Natural killer cell (primary cell): ENCODE results near the gene SPECC1. TPM values are rescaled to one million over a fixed set of nuclear protein-coding genes. Genes with fewer than 3 reads are reported as not detected.
"Not testable (repeated sequence)": the region's sequence is repeated elsewhere in the genome, so short reads cannot be mapped to it uniquely, and the experiment has no call there.

ENCODE experiments used
- ATAC-seq, 3 donors: fragments of 150-1000 bp in 2 of 3; fragments of 200-7000 bp in 1 of 3; cut with Tn5 transposase; 1 replicate in 1 of 3; 2 replicates in 2 of 3; pipeline ENCODE4 v1.10.0; 2021; ENCODE audit warnings: mild to moderate bottlenecking in 2 of 3, moderate library complexity in 2 of 3
- DNase-seq, 2 donors: peaks; one replicate each; pipeline versions ENCODE4 v3.0.0 to v3.0.0-alpha.2; 2013 to 2021; ENCODE audit warnings: mixed read lengths in 1 of 2
- H3K27ac ChIP-seq: one replicate; pipeline ENCODE4 v1.5.1; 2013; ENCODE audit warnings: mild to moderate bottlenecking, low read length
- H3K27me3 ChIP-seq: one replicate; pipeline ENCODE4 v1.6.1; 2013; ENCODE audit warnings: low read length; ENCODE audit not compliant: control insufficient read depth, insufficient read depth
- H3K36me3 ChIP-seq: one replicate; pipeline ENCODE4 v1.6.1; 2013; ENCODE audit warnings: low read length; ENCODE audit not compliant: control insufficient read depth, insufficient read depth
- H3K4me1 ChIP-seq: one replicate; pipeline ENCODE4 v1.6.1; 2013; ENCODE audit warnings: low read length; ENCODE audit not compliant: control insufficient read depth, insufficient read depth
- H3K4me3 ChIP-seq: one replicate; pipeline ENCODE4 v1.5.1; 2013; ENCODE audit warnings: low read length
- H3K9me3 ChIP-seq: one replicate; pipeline ENCODE4 v1.6.1; 2013; ENCODE audit warnings: low read length; ENCODE audit not compliant: control insufficient read depth, insufficient read depth
- H3K27ac Mint-ChIP-seq, 2 donors: one replicate each; pipeline ENCODE4 v1.8.0; 2022; ENCODE audit warnings: mild to moderate bottlenecking in 2 of 2, mixed read lengths in 2 of 2, moderate library complexity in 1 of 2
- H3K27me3 Mint-ChIP-seq, 2 donors: one replicate each; pipeline ENCODE4 v1.8.0; 2022; ENCODE audit warnings: low read depth in 2 of 2, mixed read lengths in 2 of 2
- H3K36me3 Mint-ChIP-seq: one replicate; pipeline ENCODE4 v1.8.0; 2022; ENCODE audit warnings: mixed read lengths
- H3K4me1 Mint-ChIP-seq, 2 donors: one replicate each; pipeline ENCODE4 v1.8.0; 2022; ENCODE audit warnings: mixed read lengths in 2 of 2
- H3K4me3 Mint-ChIP-seq: one replicate; pipeline ENCODE4 v1.8.0; 2022; ENCODE audit warnings: mild to moderate bottlenecking, moderate library complexity, mixed read lengths
- H3K9me3 Mint-ChIP-seq, 2 donors: one replicate each; pipeline ENCODE4 v1.8.0; 2022; ENCODE audit warnings: mixed read lengths in 2 of 2
- WGBS: methylation state at CpG from one replicate; pipeline ENCODE4 v1.1.7; 2013; ENCODE audit warnings: missing lambda C conversion rate; ENCODE audit not compliant: insufficient coverage; 5-methylcytosine and 5-hydroxymethylcytosine counted together
- intact Hi-C: fragments of 100-400 bp; cut with micrococcal nuclease; formaldehyde crosslinking; loops from one replicate; pipeline ENCODE4 v1.14.2; 2022
- total RNA-seq, 4 donors: library from RNA; stranded (reverse); fragments of 120-200 nt in 1 of 4; gene quantifications; one replicate each; pipeline versions ENCODE4 v1.2.3 to v1.2.4, GENCODE V29; 2013 to 2022
- TF ChIP-seq, protein P1 (sequence below): fragments of 200-600 bp; IDR thresholded peaks from one replicate; pipeline ENCODE4 v1.8.0; 2022; ENCODE audit warnings: antibody characterized with exemption

SPECC1 gene
- total RNA-seq, 3 donors from 2014 or later (not counting 1 experiment from before 2014, with no cell fraction given), result 29.3 to 45.1 (median 37.2) TPM

DNA sequence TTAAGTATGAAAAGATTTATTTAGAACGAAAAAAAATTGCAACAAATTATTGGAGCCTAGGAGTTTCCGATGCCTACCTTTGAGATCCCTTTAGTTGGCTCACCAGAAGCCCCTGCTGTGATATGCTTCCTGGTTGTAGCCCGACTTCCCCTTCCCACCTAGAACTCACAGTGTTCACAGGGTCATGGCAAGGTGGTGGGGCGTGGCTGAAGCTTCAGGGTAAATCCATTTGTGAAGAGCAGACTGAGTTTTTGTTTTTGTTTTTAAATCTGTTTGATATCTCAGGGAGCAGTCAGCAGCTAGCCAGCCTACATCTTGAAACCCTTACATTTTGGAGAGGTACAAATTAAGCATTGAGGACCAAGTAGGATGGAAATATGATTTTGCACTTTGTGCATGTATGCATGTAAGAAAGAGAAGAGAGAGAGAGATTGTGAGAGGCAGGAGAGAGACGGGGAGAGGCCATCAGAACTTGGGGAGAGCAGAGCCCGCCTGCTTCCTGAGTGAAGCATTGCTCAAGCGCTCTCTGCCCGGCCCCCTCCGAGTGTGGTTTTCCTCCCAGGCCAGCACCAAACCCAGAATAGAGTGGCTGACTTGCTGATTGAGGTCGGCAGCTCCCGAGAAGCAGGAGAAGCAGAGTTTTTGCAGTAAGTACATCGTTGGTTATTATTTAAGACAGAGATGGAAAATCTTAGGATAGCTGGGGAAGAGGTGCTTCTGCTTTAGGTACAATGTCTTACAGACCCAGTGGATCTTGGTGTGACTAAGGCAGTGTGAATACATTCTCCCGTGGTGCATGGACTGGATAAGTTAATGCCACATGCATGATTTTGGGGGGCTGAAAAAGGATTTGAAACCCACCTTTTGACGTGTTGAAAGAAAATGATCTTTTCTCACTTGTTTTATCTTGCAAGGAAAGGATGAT lies 64.2 kb downstream of the SPECC1 start:
- ATAC-seq, result peak; percentile 83 to 90 (median 87)
- no peaks in the 10 kb centered on the region for H3K36me3 ChIP-seq
- H3K4me1 ChIP-seq, result peaks cover 39% of the 10 kb centered on the region
- H3K27ac ChIP-seq, result peak overlapping the region; percentile 56
- peak overlapping the region; percentile 27 for H3K4me3 ChIP-seq
- Mint-ChIP-seq H3K27me3 (no peaks in the 10 kb centered on the region), H3K36me3 (no peaks in the 10 kb centered on the region), H3K4me3 (peak overlapping the region; percentile 93), H3K27ac (peak overlapping the region; percentile 77 to 89), H3K4me1 (peaks cover 47 to 51% of the 10 kb centered on the region in 2 donors), H3K9me3 (no peaks in the 10 kb centered on the region)
- 2% methylated on average over 12 of the region's 14 CpGs for WGBS
- DNase-seq, result peak; percentile 40 to 56
- no peaks in the 10 kb centered on the region for H3K27me3 ChIP-seq
- H3K9me3 ChIP-seq, result no peaks in the 10 kb centered on the region
- TF ChIP-seq, protein P1, sequence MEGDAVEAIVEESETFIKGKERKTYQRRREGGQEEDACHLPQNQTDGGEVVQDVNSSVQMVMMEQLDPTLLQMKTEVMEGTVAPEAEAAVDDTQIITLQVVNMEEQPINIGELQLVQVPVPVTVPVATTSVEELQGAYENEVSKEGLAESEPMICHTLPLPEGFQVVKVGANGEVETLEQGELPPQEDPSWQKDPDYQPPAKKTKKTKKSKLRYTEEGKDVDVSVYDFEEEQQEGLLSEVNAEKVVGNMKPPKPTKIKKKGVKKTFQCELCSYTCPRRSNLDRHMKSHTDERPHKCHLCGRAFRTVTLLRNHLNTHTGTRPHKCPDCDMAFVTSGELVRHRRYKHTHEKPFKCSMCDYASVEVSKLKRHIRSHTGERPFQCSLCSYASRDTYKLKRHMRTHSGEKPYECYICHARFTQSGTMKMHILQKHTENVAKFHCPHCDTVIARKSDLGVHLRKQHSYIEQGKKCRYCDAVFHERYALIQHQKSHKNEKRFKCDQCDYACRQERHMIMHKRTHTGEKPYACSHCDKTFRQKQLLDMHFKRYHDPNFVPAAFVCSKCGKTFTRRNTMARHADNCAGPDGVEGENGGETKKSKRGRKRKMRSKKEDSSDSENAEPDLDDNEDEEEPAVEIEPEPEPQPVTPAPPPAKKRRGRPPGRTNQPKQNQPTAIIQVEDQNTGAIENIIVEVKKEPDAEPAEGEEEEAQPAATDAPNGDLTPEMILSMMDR, result no peak
- intact Hi-C loops, result no loop called here

DNA sequence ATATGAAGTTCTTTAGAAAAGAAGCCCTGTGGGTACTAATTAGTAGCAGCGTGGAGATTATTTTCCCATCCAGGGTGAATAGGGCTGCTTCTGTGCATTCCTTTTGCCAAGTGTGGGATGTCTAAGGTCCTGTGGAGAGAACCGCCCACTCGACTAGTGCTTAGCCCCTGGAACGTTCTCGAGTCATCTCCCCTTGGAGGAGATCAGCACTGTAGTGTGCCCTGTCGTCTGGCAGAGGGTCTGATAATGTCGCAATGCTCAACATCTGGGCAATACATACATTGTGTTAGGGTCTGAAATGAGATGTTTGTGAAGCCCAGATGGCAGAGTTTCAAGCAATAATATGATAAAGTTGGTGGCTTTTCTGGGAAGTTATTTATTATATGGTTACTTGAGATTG lies 64.8 kb downstream of the SPECC1 start:
- H3K9me3 ChIP-seq, result no peaks in the 10 kb centered on the region
- H3K4me1 ChIP-seq, result peaks cover 39% of the 10 kb centered on the region
- intact Hi-C loops, result no loop called here
- WGBS, result 9% methylated on average over 7 of the region's 7 CpGs
- peak overlapping the region; percentile 56 for H3K27ac ChIP-seq
- Mint-ChIP-seq H3K27me3 (no peaks in the 10 kb centered on the region), H3K9me3 (no peaks in the 10 kb centered on the region), H3K4me1 (peaks cover 48 to 58% of the 10 kb centered on the region in 2 donors), H3K27ac (peak overlapping the region; percentile 77 to 89), H3K4me3 (peak overlapping the region; percentile 93), H3K36me3 (no peaks in the 10 kb centered on the region)
- TF ChIP-seq, protein P1, result no peak
- H3K36me3 ChIP-seq, result no peaks in the 10 kb centered on the region
- ATAC-seq (peak in 2 of 3 donors; percentile 25 to 37), DNase-seq (no peak)
- H3K4me3 ChIP-seq, result peak overlapping the region; percentile 27
- H3K27me3 ChIP-seq, result no peaks in the 10 kb centered on the region

DNA sequence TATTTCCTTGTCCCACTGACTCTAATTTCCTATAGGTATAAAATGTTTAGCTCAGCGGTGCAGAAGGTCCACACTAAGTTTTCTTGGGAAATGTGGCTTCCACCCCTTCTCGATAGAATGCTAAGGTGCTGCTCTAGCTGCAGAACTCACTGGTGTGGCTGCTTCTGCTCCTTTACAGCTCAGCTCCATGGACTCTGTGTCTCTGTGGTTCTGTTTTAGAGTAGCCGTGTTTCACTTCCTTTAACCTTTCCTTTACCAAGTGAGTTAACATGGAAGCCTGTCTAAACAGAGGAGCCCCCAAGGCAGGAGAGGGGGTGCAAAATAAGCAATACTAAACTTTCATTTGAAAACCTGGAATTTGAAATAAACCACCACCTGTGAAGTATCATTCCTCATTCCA lies 65.3 kb downstream of the SPECC1 start:
- H3K4me1 Mint-ChIP-seq, result peaks cover 48 to 58% of the 10 kb centered on the region in 2 donors
- Histone ChIP-seq H3K27ac (peak overlapping the region; percentile 56), H3K27me3 (no peaks in the 10 kb centered on the region), H3K4me3 (peak overlapping the region; percentile 27), H3K4me1 (peaks cover 39% of the 10 kb centered on the region), H3K9me3 (no peaks in the 10 kb centered on the region), H3K36me3 (no peaks in the 10 kb centered on the region)
- TF ChIP-seq, protein P1, result no peak
- H3K36me3 Mint-ChIP-seq, result no peaks in the 10 kb centered on the region
- ATAC-seq, result peak in 1 of 3 donors; percentile 23
- no peak for DNase-seq
- WGBS, result 9% methylated on average over 3 of the region's 3 CpGs
- H3K4me3 Mint-ChIP-seq, result peak overlapping the region; percentile 93
- H3K9me3 Mint-ChIP-seq, result no peaks in the 10 kb centered on the region
- intact Hi-C loops, result no loop called here
- H3K27me3 Mint-ChIP-seq, result no peaks in the 10 kb centered on the region
- peak overlapping the region; percentile 77 to 89 for H3K27ac Mint-ChIP-seq

DNA sequence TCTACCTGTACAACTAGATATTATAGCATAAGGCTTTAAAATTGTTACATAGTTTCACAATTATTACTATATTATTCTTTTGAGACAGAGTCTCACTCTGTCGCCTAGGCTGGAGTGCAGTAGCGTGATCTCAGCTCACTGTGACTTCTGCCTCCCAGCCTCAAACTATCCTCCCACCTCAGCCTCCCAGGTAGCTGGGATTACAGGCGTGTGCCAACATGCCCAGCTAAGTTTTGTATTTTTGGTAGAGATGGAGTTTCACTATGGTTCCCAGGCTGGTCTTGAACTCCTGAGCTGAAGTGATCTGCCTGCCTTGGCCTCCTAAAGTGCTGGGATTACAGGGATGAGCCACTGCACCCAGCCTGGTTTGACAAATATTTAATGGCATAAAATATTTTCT lies 67.0 kb downstream of the SPECC1 start:
- DNase-seq, H3K36me3 ChIP-seq, H3K9me3 ChIP-seq, ATAC-seq, H3K9me3 Mint-ChIP-seq, H3K27ac ChIP-seq, H3K4me3 ChIP-seq, H3K27me3 Mint-ChIP-seq, H3K27me3 ChIP-seq, intact Hi-C loops, H3K36me3 Mint-ChIP-seq: not testable (repeated sequence)
- peaks cover 39% of the 10 kb centered on the region for H3K4me1 ChIP-seq
- WGBS, result 87% methylated on average over 3 of the region's 3 CpGs
- Mint-ChIP-seq H3K4me3 (peak overlapping the region; percentile 71), H3K4me1 (peaks cover 48 to 64% of the 10 kb centered on the region in 2 donors), H3K27ac (peak overlapping the region; percentile 37 to 49)
